HG03439 (cell line): ENCODE measurements around the gene TNPO1.
A peak's percentile ranks its signal among the peaks of the same experiment; 100 is the strongest.
"Not testable (repeated sequence)": the region's sequence is repeated elsewhere in the genome, so short reads cannot be mapped to it uniquely, and the experiment has no call there.

Source experiments
- ATAC-seq: cut with Tn5 transposase; IDR thresholded peaks from one replicate; pipeline ENCODE4 v1.9.1; 2021; ENCODE audit warnings: mild to moderate bottlenecking, moderate library complexity; ENCODE audit not compliant: unreplicated experiment

Gene TNPO1

GRCh38 chr5:72816284-72817075, at the start of gene TNPO1:
Gene TNPO1 (plus strand): TSS chr5:72816661. CDS start chr5:72816738, 77 bp downstream.
- peak; percentile 87 for ATAC-seq

GRCh38 chr5:72767289-72768010, 49.0 kb upstream of the TNPO1 start:
- no peak for ATAC-seq

GRCh38 chr5:72770266-72770665, 46.2 kb upstream of the TNPO1 start:
- no peak for ATAC-seq

GRCh38 chr5:72776684-72777083, 39.8 kb upstream of the TNPO1 start:
- no peak for ATAC-seq

- no peak for ATAC-seq
Observed at GRCh38 chr5:72779520-72779919, 36.9 kb upstream of the TNPO1 start.

GRCh38 chr5:72783354-72783753, 33.1 kb upstream of the TNPO1 start:
- ATAC-seq, result no peak

- ATAC-seq, result no peak
Observed at GRCh38 chr5:72784129-72784528, 32.3 kb upstream of the TNPO1 start.

- no peak for ATAC-seq
Observed at GRCh38 chr5:72785801-72786200, 30.7 kb upstream of the TNPO1 start.

GRCh38 chr5:72786676-72787075, 29.8 kb upstream of the TNPO1 start:
- ATAC-seq, result no peak

- ATAC-seq, result no peak
Observed at GRCh38 chr5:72788866-72789505, 27.5 kb upstream of the TNPO1 start.

- no peak for ATAC-seq
Observed at GRCh38 chr5:72790186-72790585, 26.3 kb upstream of the TNPO1 start.

GRCh38 chr5:72792662-72793061, 23.8 kb upstream of the TNPO1 start:
- ATAC-seq, result not testable (repeated sequence)

GRCh38 chr5:72796001-72796400, 20.5 kb upstream of the TNPO1 start:
- ATAC-seq, result no peak

- no peak for ATAC-seq
Observed at GRCh38 chr5:72799721-72800120, 16.7 kb upstream of the TNPO1 start.

GRCh38 chr5:72808637-72809036, 7.8 kb upstream of the TNPO1 start:
- ATAC-seq, result not testable (repeated sequence)

- ATAC-seq, result no peak
Observed at GRCh38 chr5:72811849-72812248, 4.6 kb upstream of the TNPO1 start.

GRCh38 chr5:72812488-72812887, 4.0 kb upstream of the TNPO1 start:
- no peak for ATAC-seq

GRCh38 chr5:72814104-72814503, 2.4 kb upstream of the TNPO1 start:
- no peak for ATAC-seq

- no peak for ATAC-seq
Observed at GRCh38 chr5:72814864-72815263, 1.6 kb upstream of the TNPO1 start.

GRCh38 chr5:72815580-72816283, 729 bp upstream of the TNPO1 start:
- no peak for ATAC-seq

- ATAC-seq, result peak; percentile 37
Observed at GRCh38 chr5:72817076-72817481, 618 bp downstream of the TNPO1 start.
